Peyer's patch (tissue), 4 donors: ENCODE data around the gene CCDC83. TPM values are rescaled to one million over a fixed set of nuclear protein-coding genes. Genes with fewer than 3 reads are reported as not detected.

Experiments used
- DNase-seq, 3 donors: peaks; one replicate each; pipeline ENCODE4 v3.0.0-alpha.2; 2017 to 2019
- H3K27ac ChIP-seq, 4 donors: fragments of 200-600 bp; sonication (generic); one replicate each; pipeline ENCODE4 v1.5.1; 2016 to 2019
- H3K27me3 ChIP-seq, 2 donors: fragments of 200-600 bp; sonication (generic); one replicate each; pipeline ENCODE4 v1.5.1; 2019
- H3K36me3 ChIP-seq, 3 donors: fragments of 200-600 bp; sonication (generic); one replicate each; pipeline ENCODE4 v1.5.1; 2016 to 2019
- H3K4me1 ChIP-seq, 4 donors: fragments of 200-600 bp; sonication (generic); one replicate each; pipeline ENCODE4 v1.5.1; 2016 to 2019
- H3K4me3 ChIP-seq, 4 donors: fragments of 200-600 bp; sonication (generic); 1 replicate in 3 of 4; 2 replicates in 1 of 4; pipeline ENCODE4 v1.5.1; 2016 to 2019; ENCODE audit warnings: mild to moderate bottlenecking in 1 of 4
- H3K9me3 ChIP-seq, 4 donors: fragments of 200-600 bp; sonication (generic); one replicate each; pipeline ENCODE4 v1.5.1; 2016 to 2019; ENCODE audit warnings: mild to moderate bottlenecking in 1 of 4
- CTCF ChIP-seq, 6 experiments: fragments of 450-650 bp in 4 of 6; fragments of 200-600 bp in 2 of 6; sonication (generic) in 1 of 6; IDR thresholded peaks; one replicate each; pipeline ENCODE4 v1.5.1; 2017 to 2019; ENCODE audit warnings: antibody characterized with exemption in 6 of 6, mild to moderate bottlenecking in 3 of 6, moderate library complexity in 1 of 6
- POLR2A ChIP-seq, 2 donors: fragments of 450-650 bp; IDR thresholded peaks; one replicate each; pipeline ENCODE4 v1.5.1; 2017; ENCODE audit warnings: antibody characterized with exemption in 2 of 2, mild to moderate bottlenecking in 2 of 2, moderate library complexity in 2 of 2
- total RNA-seq, 4 donors: library from RNA; depleted of rRNA; stranded (reverse); fragments of >200 nt; gene quantifications; one replicate each; pipeline ENCODE4 v1.1.0, GENCODE V29; 2016

CCDC83 gene
- total RNA-seq, 4 donors from 2014 or later, result not detected

GRCh38 chr11:85819441-85819840 lies 35.7 kb upstream of the CCDC83 start:
- no peak overlapping the region for H3K27ac ChIP-seq
- TF ChIP-seq POLR2A (IDR thresholded peaks at IDR 0.05) (no peak), CTCF (IDR thresholded peaks at IDR 0.05) (no peak)
- no peaks in the 10 kb centered on the region for H3K36me3 ChIP-seq
- no peaks in the 10 kb centered on the region for H3K4me1 ChIP-seq
- no peaks in the 10 kb centered on the region for H3K9me3 ChIP-seq
- H3K27me3 ChIP-seq, result no peaks in the 10 kb centered on the region
- no peak overlapping the region for H3K4me3 ChIP-seq
- DNase-seq, result no peak

- Histone ChIP-seq H3K36me3 (no peaks in the 10 kb centered on the region), H3K27me3 (no peaks in the 10 kb centered on the region), H3K4me1 (peaks cover 0 to 13% (median 0%) of the 10 kb centered on the region in 4 donors), H3K9me3 (no peaks in the 10 kb centered on the region), H3K27ac (peak overlapping the region in 1 of 4 donors; percentile 18), H3K4me3 (no peak overlapping the region)
- DNase-seq, result no peak
- no peak for TF ChIP-seq POLR2A (IDR thresholded peaks at IDR 0.05)
- TF ChIP-seq CTCF (IDR thresholded peaks at IDR 0.05), result no peak
Measured at GRCh38 chr11:85821636-85822035, 33.5 kb upstream of the CCDC83 start.

GRCh38 chr11:85822814-85823213 lies 32.4 kb upstream of the CCDC83 start:
- DNase-seq, result no peak
- H3K9me3 ChIP-seq, result no peaks in the 10 kb centered on the region
- H3K4me1 ChIP-seq, result peaks cover 0 to 24% (median 0%) of the 10 kb centered on the region in 4 donors
- H3K27ac ChIP-seq, result peak overlapping the region in 1 of 4 donors; percentile 4
- no peaks in the 10 kb centered on the region for H3K27me3 ChIP-seq
- H3K36me3 ChIP-seq, result no peaks in the 10 kb centered on the region
- no peak overlapping the region for H3K4me3 ChIP-seq
- TF ChIP-seq POLR2A (IDR thresholded peaks at IDR 0.05) (no peak), CTCF (IDR thresholded peaks at IDR 0.05) (no peak)

GRCh38 chr11:85823816-85824215 lies 31.4 kb upstream of the CCDC83 start:
- Histone ChIP-seq H3K4me3 (no peak overlapping the region), H3K36me3 (no peaks in the 10 kb centered on the region), H3K27me3 (no peaks in the 10 kb centered on the region), H3K4me1 (peaks cover 0 to 34% (median 1%) of the 10 kb centered on the region in 4 donors), H3K27ac (peak overlapping the region in 3 of 4 donors; percentile 13 to 44 (median 44)), H3K9me3 (no peaks in the 10 kb centered on the region)
- DNase-seq, result peak in 2 of 3 donors; percentile 49 to 80
- TF ChIP-seq CTCF (IDR thresholded peaks at IDR 0.05) (no peak), POLR2A (IDR thresholded peaks at IDR 0.05) (no peak)

- Histone ChIP-seq H3K9me3 (no peaks in the 10 kb centered on the region), H3K4me3 (no peak overlapping the region), H3K36me3 (no peaks in the 10 kb centered on the region), H3K4me1 (peaks cover 0 to 34% (median 1%) of the 10 kb centered on the region in 4 donors), H3K27me3 (no peaks in the 10 kb centered on the region), H3K27ac (peak overlapping the region in 1 of 4 donors; percentile 26)
- no peak for TF ChIP-seq CTCF (IDR thresholded peaks at IDR 0.05)
- no peak for TF ChIP-seq POLR2A (IDR thresholded peaks at IDR 0.05)
- no peak for DNase-seq
Measured at GRCh38 chr11:85825616-85826015, 29.6 kb upstream of the CCDC83 start.
